Measurements from ENCODE around the gene MYO5B. TPM values are rescaled to one million over a fixed set of nuclear protein-coding genes. Genes with fewer than 3 reads are reported as not detected.

MYO5B gene
- total and polyA plus RNA-seq, 9 of the 15 experiments (the other 6 are each of a cell fraction or from before 2014, with no cell fraction given): 0.07 to 0.42 (median 0.28) TPM

DNA sequence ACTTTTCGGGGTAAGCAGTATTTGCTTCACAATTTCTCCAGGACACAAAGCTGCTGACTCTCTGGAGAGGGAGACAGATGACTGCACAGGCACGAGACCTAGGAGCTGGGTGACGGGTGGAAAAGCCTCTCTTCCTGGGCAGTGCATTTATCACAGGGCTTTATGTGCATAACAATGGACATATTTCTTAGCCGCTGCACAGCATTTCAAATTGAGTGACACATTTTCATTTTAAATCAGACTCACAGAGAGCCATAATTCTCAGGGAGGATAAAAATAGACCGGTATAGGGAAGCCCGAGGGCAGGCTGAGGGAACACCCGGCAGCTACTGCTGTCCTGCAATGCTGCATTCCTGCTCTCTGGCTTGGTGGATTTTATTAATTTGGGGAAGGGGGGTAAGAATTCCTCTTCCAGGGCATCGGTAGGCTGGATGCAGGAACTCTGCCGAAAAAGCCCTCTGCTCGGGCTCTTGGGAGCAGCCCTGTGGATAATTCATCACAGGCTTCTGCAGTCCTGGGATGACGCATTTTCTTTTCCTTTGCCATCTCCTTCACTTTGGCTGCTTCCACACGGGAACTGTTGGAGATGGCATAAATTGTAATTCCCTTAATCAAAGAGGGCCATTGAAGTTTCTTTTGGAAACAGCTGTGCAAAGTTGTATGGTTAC lies 273.5 kb downstream of the MYO5B start (continued):
- no peak for TF ChIP-seq THRA (IDR thresholded peaks at IDR 0.05)
- no peak for TF ChIP-seq MITF (IDR thresholded peaks at IDR 0.05)

DNA sequence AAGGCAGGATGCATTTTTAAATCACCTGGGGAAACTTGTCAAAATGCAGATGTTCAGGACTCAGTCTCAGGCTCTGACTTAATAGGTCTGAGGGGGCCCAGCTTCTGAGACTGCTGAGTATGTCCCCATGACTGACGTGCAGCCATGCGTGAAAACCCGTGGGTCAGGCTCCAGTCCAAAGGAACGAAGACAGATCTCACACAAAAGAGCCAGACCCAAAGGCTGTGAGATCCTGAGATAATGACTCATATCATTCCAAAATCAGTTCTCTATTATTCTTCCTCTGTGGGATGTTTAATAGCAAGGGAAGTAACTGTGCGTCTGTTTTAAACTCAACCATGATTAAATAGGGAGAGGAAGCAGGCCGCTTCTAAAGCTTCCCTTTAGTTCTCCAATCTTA lies 274.2 kb downstream of the MYO5B start:
- FAIRE-seq (no peak), ATAC-seq (no peak), DNase-seq (ENCODE audit: extremely low read depth in 1 of 4, low spot score in 3 of 4) (no peak)
- H3K36me3 ChIP-seq (ENCODE audit: control insufficient read depth, insufficient read depth, low read length): no peaks in the 10 kb centered on the region
- ChIA-PET POLR2A (no interaction called here), CTCF (ENCODE audit: low intra/inter-chr PET ratio) (no interaction called here)
- in situ Hi-C loops (cut with MboI): no loop called here
- H3K4me2 ChIP-seq (ENCODE audit: insufficient read depth, low read length): no peak overlapping the region
- H3K79me2 ChIP-seq (ENCODE audit: control insufficient read depth, insufficient read depth, low read length): no peaks in the 10 kb centered on the region
- H3K27ac ChIP-seq (ENCODE audit: extremely low read depth, low read depth, low read length): no peak overlapping the region
- BruUV-seq (replicated peaks): no TSS peak
- peaks cover 2 to 15% of the 10 kb centered on the region in 2 experiments; a peak in 2 of 5 replicates for H3K27me3 ChIP-seq (ENCODE audit: control insufficient read depth in 2 of 2, insufficient read depth in 2 of 2, low read length in 2 of 2)
- 0 out of 2 replicates have a peak, but pooled peaks cover 4% of the 10 kb centered on the region for H4K20me1 ChIP-seq (replicated peaks; ENCODE audit: control insufficient read depth, insufficient read depth, low read length)
- H3K4me1 ChIP-seq (replicated peaks in 1 of 2; ENCODE audit: control insufficient read depth in 2 of 2, insufficient read depth in 2 of 2, low read length in 2 of 2): no peaks in the 10 kb centered on the region
- no peak overlapping the region for H3K9ac ChIP-seq (ENCODE audit: insufficient read depth in 1 of 2, low read depth in 2 of 2, low read length in 2 of 2)
- H3K4me3 ChIP-seq: no peak overlapping the region
- H3K9me1 ChIP-seq (ENCODE audit: control insufficient read depth, insufficient read depth, low read length): no peaks in the 10 kb centered on the region
- intact Hi-C loops (cut with micrococcal nuclease): no loop called here
- H2AFZ ChIP-seq (ENCODE audit: low read depth, low read length): no peak overlapping the region
- WGBS (ENCODE audit: insufficient coverage, low coverage, missing lambda C conversion rate): 0% methylated on average over 6 of the region's 6 CpGs
- H3K9me3 ChIP-seq (replicated peaks; ENCODE audit: control insufficient read depth, insufficient read depth, low read depth, low read length): no peaks in the 10 kb centered on the region
- TF ChIP-seq ILK (tag; IDR thresholded peaks at IDR 0.05; ENCODE audit: borderline replicate concordance, low read depth) (no peak), E2F1 (CRISPR knock-in tag; IDR thresholded peaks at IDR 0.05) (no peak), ATF6 (CRISPR knock-in tag; IDR thresholded peaks at IDR 0.05) (no peak), ESRRA (IDR thresholded peaks at IDR 0.05; ENCODE audit: borderline replicate concordance, low read depth) (no peak), SIRT6 (IDR thresholded peaks at IDR 0.05; ENCODE audit: low read depth, low read length) (no peak), NELFE (IDR thresholded peaks at IDR 0.05; ENCODE audit: insufficient read depth, insufficient read length) (no peak), RBM15 (IDR thresholded peaks at IDR 0.05; ENCODE audit: insufficient read depth, low read length) (no peak), GABPB2 (CRISPR knock-in tag; conservative IDR thresholded peaks at IDR 0.05) (no peak), ZNF347 (CRISPR knock-in tag; IDR thresholded peaks at IDR 0.05; ENCODE audit: low read depth) (no peak), HLTF (IDR thresholded peaks at IDR 0.05) (no peak), JUND (IDR thresholded peaks at IDR 0.05; ENCODE audit: borderline replicate concordance, low read depth, low read length) (no peak), JUND (tag; IDR thresholded peaks at IDR 0.05; ENCODE audit: borderline replicate concordance, low read depth, low read length) (no peak), CAMTA2 (CRISPR knock-in tag; conservative IDR thresholded peaks at IDR 0.05) (no peak)
